Dendritic cell treated with granulocyte-macrophage colony-stimulating factor and Interleukin-4, amounts not matched to agents 40 ng/mL and 50 ng/mL, for 4 days (primary cell): ENCODE measurements around the gene NKX1-2.

Experiments used
- H3K27ac Mint-ChIP-seq: one replicate; pipeline ENCODE4 v1.8.0; 2022; ENCODE audit warnings: mild to moderate bottlenecking, mixed read lengths
- H3K27me3 Mint-ChIP-seq: one replicate; pipeline ENCODE4 v1.8.0; 2022; ENCODE audit warnings: mild to moderate bottlenecking, mixed read lengths
- H3K36me3 Mint-ChIP-seq: one replicate; pipeline ENCODE4 v1.8.0; 2022; ENCODE audit warnings: low read depth, mixed read lengths
- H3K4me1 Mint-ChIP-seq: one replicate; pipeline ENCODE4 v1.8.0; 2022; ENCODE audit warnings: low read depth, mixed read lengths
- H3K4me3 Mint-ChIP-seq: one replicate; pipeline ENCODE4 v1.8.0; 2022; ENCODE audit warnings: mild to moderate bottlenecking, moderate library complexity, mixed read lengths
- H3K9me3 Mint-ChIP-seq: one replicate; pipeline ENCODE4 v1.8.0; 2022; ENCODE audit warnings: mixed read lengths
- intact Hi-C: fragments of 100-400 bp; cut with micrococcal nuclease; formaldehyde crosslinking; loops from one replicate; pipeline ENCODE4 v1.15.0; 2022

NKX1-2 gene

DNA sequence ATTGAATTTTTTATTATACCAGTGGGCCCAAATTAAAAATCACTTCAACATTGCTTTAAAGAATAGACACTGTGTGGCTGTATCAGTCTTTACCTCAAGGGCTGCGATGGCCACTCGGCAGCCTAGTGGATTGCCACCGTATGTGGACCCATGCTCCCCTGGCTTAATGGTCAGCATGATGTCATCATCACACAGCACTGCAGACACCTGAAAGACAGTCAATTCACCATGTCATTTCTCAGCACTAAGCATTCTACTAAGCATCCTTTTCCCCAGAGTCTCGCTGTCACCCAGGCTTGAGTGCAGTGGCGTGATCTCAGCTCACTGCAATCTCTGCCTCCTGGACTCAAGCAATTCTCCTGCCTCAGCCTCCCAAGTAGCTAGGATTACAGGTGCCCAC lies 48.2 kb downstream of the NKX1-2 start:
- Mint-ChIP-seq H3K27ac (no peak overlapping the region), H3K4me3 (no peak overlapping the region), H3K4me1 (peaks cover 9% of the 10 kb centered on the region), H3K9me3 (no peaks in the 10 kb centered on the region), H3K27me3 (no peaks in the 10 kb centered on the region), H3K36me3 (peaks cover 62% of the 10 kb centered on the region)
- intact Hi-C loops: no loop called here
